NCI-H187 (cell line): ENCODE data around the gene AURKAIP1.
"Not testable (repeated sequence)": the region's sequence is repeated elsewhere in the genome, so short reads cannot be mapped to it uniquely, and the experiment has no call there.

Experiments
- DNase-seq, 2 experiments: peaks; one replicate each; lab custom pipeline; 2025; lab: John Stamatoyannopoulos, UW

AURKAIP1 gene

DNA sequence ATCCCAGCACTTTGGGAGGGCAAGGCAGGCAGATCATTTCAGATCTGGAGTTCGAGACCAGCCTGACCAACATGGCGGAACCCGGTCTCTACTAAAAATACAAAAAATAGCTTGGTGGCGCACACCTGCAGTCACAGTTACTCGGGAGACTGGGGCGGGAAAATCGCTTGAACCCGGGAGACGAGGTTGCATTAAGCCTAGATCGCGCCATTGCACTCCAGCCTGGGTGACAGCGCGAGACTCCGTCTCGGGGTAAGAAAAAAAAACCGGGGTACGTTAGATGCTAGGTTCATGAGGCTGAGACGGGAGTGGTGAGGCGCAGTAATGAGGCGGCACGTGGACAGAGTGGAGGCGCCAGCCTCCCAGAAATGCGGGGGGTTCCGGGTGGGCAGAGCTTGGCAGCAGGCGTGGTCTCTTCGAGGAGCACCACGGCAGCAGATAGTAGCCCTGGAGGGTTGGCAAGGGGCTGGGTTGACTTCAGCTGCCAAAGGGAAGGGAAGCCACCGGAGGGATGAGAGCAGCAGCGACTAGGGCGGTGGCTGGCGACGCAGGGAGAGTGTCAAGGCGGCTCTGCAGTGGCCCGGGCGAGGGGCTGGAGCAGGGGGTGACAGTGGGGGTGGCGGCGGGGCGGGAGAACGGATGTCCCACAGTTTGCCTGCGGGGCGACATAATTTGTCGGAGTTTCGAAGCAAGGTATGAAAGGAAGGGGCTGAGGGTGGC, 31.3 kb upstream of the AURKAIP1 start:
- no peak for DNase-seq

GRCh38 chr1:1403653-1404052, 28.6 kb upstream of the AURKAIP1 start:
- DNase-seq = no peak

DNA sequence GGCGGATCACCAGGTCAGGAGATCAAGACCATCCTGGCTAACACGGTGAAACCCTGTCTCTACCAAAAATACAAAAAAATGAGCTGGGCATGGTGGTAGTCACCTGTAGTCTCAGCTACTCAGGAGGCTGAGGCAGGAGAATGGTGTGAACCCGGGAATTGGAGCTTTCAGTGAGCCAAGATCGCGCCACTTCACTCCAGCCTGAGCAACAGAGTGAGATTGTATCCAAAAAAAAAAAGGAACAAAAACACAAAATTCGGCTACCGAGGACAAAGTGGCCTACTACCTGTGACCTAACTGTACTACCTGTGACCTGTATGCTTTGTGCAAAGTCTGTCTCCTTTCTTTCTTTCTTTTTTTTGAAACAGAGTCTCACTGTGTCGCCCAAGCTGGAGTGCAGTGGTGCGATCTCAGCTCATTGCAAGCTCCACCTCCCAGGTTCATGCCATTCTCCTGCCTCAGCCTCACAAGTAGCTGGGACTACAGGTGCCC, 27.9 kb upstream of the AURKAIP1 start:
- not testable (repeated sequence) for DNase-seq

DNA sequence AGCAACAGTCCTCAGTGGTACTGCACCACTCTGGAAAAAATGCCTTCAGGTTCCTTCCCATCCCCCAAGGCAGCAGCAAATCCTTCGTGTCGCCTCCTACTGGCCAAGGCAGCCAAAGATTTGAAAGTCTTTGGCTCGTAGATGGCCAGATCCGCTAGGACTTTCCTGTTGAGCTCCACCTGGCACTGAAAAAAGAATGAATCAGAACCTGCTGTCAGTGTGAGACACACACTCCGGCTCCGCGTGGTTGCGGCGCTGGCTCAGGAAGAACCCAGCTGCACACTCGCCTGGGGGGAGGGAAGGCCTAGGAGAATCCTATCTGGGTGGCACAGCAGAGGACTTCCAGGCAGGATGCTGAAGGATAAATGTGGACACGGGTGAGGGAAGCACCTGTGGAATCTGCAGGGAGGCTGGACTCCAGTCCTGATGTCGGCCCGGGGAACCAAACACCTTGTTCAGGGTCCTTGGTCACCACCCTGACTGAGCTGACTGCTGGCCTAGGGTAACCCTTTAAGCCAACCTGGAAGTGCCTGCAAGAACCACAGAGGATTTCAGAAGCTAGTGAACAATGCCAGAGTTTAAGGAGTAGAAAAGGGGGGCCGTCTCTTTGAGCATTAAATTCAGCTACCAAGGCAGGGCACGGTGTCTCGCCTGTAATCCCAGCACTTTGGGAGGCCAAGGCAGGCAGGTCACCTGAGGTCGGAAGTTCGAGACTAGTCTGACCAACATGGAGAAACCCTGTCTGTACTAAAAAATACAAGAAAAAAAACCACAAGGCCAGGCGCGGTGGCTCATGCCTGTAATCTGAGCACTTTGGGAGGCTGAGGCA, 27.3 kb upstream of the AURKAIP1 start:
- DNase-seq = no peak

- DNase-seq = no peak
These were observed 26.5 kb upstream of the AURKAIP1 start for GRCh38 chr1:1401457-1402010.

DNA sequence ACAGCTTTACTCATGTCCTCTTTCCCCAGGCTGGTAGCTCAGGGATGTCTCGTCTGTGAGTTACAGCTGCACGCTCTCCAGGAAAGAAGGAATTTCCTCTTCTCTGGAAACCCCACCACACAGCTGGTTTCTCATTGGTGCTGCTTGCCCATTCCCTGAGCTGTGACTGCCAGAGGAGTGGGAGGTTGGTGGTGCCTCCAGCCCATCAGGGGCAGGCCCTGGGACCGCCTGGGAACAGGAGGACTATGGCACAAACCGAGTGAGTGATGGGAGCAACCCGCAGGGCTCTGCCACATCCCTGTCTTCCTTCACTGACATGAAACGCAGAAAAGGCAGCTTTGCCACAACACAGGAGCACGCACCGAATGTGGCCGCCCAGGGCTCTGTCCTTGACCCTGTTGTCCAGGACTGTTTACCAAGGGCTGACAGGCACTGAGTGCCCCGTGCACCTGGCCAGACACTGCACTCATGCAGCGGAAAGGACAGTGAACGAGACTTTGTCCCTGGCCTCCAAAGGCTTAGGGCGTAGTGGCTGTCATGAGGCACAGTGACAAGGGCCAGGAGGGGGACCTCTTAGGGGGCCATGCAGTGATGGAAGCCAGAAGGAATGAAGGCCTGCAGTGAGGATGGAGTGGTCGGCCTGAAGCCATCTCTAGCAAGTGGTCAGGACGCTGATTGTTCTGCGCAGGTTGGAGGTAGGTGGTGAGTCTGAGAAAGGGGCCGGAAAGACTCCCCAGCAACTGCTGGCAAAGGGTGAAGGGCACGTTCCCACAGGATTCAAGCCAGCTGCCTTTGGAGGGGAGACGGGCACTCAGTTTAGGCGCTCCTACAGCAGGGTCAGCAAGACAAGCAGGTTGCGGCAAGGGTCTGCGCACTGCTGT, 25.8 kb upstream of the AURKAIP1 start:
- DNase-seq = no peak

GRCh38 chr1:1399872-1400575, 25.0 kb upstream of the AURKAIP1 start:
- DNase-seq = no peak

DNA sequence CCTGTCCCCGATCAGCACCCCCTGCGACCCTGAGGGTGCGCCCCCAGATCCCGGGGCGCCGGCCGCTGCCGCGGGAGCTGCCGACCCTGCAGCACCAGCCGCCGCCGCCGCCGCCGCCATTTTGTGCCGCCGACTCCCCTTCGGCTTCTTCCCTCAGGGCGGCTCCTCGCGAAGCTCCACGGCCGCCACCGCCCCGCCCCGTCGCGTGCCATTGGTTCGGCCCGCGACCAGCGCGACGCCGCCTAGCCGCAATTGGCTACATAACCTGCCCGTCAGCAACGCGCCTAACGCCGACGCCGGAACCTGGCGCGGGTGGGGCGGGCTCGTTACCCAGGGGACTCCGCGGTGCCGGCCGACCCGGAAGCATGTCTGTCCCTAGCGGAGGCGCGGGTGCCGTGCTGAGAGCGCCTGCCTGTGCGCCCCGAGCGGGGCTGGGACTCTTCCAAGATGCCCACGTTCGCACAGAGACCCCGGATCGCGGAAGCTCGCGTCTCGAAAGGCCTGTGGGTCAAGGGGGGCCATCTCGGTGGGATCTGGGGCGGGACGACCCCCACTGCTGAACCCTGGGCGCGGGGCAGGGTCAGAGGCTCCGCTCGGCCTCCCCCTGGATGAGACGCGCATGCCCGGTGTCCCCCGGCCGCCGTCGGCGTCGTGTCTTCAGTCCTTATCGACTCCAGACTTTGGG, 24.3 kb upstream of the AURKAIP1 start, which contains the start of gene CCNL2:
Gene CCNL2, minus strand, starts transcription at position 149 of the 685 bp plus-strand sequence. Its CDS starts 29 bp downstream, at position 120.
- peak; percentile 97 to 99 for DNase-seq

GRCh38 chr1:1398677-1399186, 23.7 kb upstream of the AURKAIP1 start:
- DNase-seq = no peak

GRCh38 chr1:1397839-1398523, 23.0 kb upstream of the AURKAIP1 start:
- no peak for DNase-seq

- no peak for DNase-seq
These were observed 20.2 kb upstream of the AURKAIP1 start for GRCh38 chr1:1395166-1395565.

DNA sequence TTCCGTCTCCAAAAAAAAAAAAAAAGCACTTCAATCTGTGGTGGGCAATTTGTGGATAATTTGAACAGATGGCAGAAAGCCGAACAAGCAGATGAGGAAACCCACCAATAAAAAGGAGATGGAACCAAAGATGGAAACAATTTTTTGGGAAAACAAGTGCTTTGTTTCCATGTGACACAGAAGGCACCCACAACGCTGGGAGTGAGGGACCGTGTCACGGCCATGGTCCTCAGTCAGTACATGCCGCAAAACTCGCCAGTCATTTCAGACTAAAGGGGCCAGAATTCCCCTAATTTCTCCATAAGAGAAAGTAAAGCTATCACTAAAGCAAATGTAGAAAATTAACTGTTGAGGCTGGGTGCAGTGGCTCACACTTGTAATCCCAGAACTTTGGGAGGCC, 19.1 kb upstream of the AURKAIP1 start:
- no peak for DNase-seq

DNA sequence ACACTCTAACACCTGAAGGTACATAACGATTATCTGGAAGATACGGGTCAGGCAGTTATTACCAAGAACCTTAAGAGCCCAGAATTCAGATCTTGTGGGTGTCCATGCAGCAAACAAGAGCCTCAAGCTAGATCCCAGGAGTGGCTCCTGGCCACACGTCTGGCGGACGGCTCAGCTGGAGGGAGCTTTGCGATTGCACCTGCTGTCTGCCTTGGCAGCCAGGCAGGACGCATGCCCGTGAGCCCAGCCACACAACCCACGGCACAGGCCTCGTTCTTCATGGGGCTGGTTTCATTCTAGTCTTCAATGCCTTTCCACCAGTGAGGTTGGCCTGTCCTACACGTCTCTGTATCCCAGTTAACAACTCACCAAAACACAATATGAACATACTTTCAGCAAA, 18.4 kb upstream of the AURKAIP1 start:
- DNase-seq = no peak

GRCh38 chr1:1393014-1393413, 18.0 kb upstream of the AURKAIP1 start:
- DNase-seq = no peak

- no peak for DNase-seq
These were observed 16.2 kb upstream of the AURKAIP1 start for GRCh38 chr1:1391225-1391624.

- DNase-seq = no peak
These were observed 15.7 kb upstream of the AURKAIP1 start for GRCh38 chr1:1390675-1391074.

GRCh38 chr1:1388078-1388472, 13.1 kb upstream of the AURKAIP1 start:
- DNase-seq = no peak

- DNase-seq = no peak
These were observed 12.4 kb upstream of the AURKAIP1 start for GRCh38 chr1:1387098-1388077.
